GM23338 (cell line): Measurements from ENCODE around the gene CPLANE1. TPM values are rescaled to one million over a fixed set of nuclear protein-coding genes. Genes with fewer than 3 reads are reported as not detected.

Source experiments
- ATAC-seq: fragments of 200-7000 bp; cut with Tn5 transposase; 3 replicates; pipeline ENCODE4 v1.9.1; 2020
- DNase-seq: peaks from one replicate; pipeline ENCODE4 v3.0.0-alpha.2; 2015; ENCODE audit warnings: low spot score
- H2AFZ ChIP-seq: fragments of 200-600 bp; sonication (generic); 2 replicates; pipeline ENCODE4 v1.8.0; 2016; ENCODE audit warnings: antibody characterized with exemption, mild to moderate bottlenecking, moderate library complexity
- H3F3A ChIP-seq: fragments of 200-600 bp; sonication (generic); replicated peaks from 2 replicates; pipeline ENCODE4 v1.8.0; 2017; ENCODE audit warnings: antibody characterized with exemption, mixed run types, low read depth
- H3K27ac ChIP-seq: fragments of 200-600 bp; sonication (generic); 2 replicates; pipeline ENCODE4 v1.6.1; 2016; ENCODE audit warnings: low read depth
- H3K27me3 ChIP-seq: fragments of 200-600 bp; sonication (generic); 2 replicates; pipeline ENCODE4 v1.8.0; 2016; ENCODE audit warnings: mild to moderate bottlenecking, mixed run types, moderate library complexity; ENCODE audit not compliant: insufficient read depth
- H3K36me3 ChIP-seq: fragments of 200-600 bp; sonication (generic); 2 replicates; pipeline ENCODE4 v1.8.0; 2016; ENCODE audit warnings: mild to moderate bottlenecking; ENCODE audit not compliant: insufficient read depth
- H3K4me1 ChIP-seq: fragments of 200-600 bp; sonication (generic); 2 replicates; pipeline ENCODE4 v1.8.0; 2016; ENCODE audit warnings: mild to moderate bottlenecking, moderate library complexity; ENCODE audit not compliant: insufficient read depth
- H3K4me2 ChIP-seq: fragments of 200-600 bp; sonication (generic); 2 replicates; pipeline ENCODE4 v1.7.1; 2017; ENCODE audit warnings: mixed run types
- H3K4me3 ChIP-seq: fragments of 200-600 bp; sonication (generic); 2 replicates; pipeline ENCODE4 v1.6.1; 2016; ENCODE audit warnings: mixed run types
- H3K79me2 ChIP-seq: fragments of 200-600 bp; sonication (generic); replicated peaks from 2 replicates; pipeline ENCODE4 v1.8.0; 2017; ENCODE audit warnings: mild to moderate bottlenecking; ENCODE audit not compliant: insufficient read depth
- H3K9me2 ChIP-seq: fragments of 200-600 bp; sonication (generic); 2 replicates; pipeline ENCODE4 v1.8.0; 2017; ENCODE audit not compliant: insufficient read depth
- H4K20me1 ChIP-seq: fragments of 200-600 bp; sonication (generic); replicated peaks from 2 replicates; pipeline ENCODE4 v1.8.0; 2017; ENCODE audit warnings: mild to moderate bottlenecking; ENCODE audit not compliant: insufficient read depth
- H3K27ac Mint-ChIP-seq: 2 replicates; pipeline ENCODE4 v1.8.0; 2020; ENCODE audit warnings: inconsistent platforms, mild to moderate bottlenecking, moderate library complexity, mixed read lengths
- H3K27me3 Mint-ChIP-seq: 3 replicates; pipeline ENCODE4 v1.8.0; 2022; ENCODE audit warnings: low read depth, mild to moderate bottlenecking, moderate library complexity, mixed read lengths, inconsistent platforms; ENCODE audit not compliant: insufficient read depth, poor library complexity
- H3K36me3 Mint-ChIP-seq: 3 replicates; pipeline ENCODE4 v1.8.0; 2021; ENCODE audit warnings: low read depth, mild to moderate bottlenecking, inconsistent platforms, moderate library complexity, mixed read lengths
- H3K4me1 Mint-ChIP-seq: 3 replicates; pipeline ENCODE4 v1.8.0; 2020; ENCODE audit warnings: mild to moderate bottlenecking, inconsistent platforms, mixed read lengths
- H3K4me3 Mint-ChIP-seq: 3 replicates; pipeline ENCODE4 v1.8.0; 2021; ENCODE audit warnings: moderate library complexity, mild to moderate bottlenecking, inconsistent platforms, mixed read lengths
- H3K9me3 Mint-ChIP-seq: 3 replicates; pipeline ENCODE4 v1.8.0; 2020; ENCODE audit warnings: moderate library complexity, mild to moderate bottlenecking, inconsistent platforms, mixed read lengths
- ETS1 ChIP-seq: IDR thresholded peaks from 2 replicates; pipeline ENCODE4 v1.6.1; 2016; ENCODE audit warnings: antibody characterized with exemption
- EZH2 ChIP-seq: fragments of 200-600 bp; sonication (generic); IDR thresholded peaks from one replicate; pipeline ENCODE4 v1.8.0; 2017; ENCODE audit warnings: antibody characterized with exemption, mild to moderate bottlenecking, low read depth; ENCODE audit not compliant: unreplicated experiment
- EZH2phosphoT487 ChIP-seq: fragments of 200-600 bp; sonication (generic); IDR thresholded peaks from one replicate; pipeline ENCODE4 v1.8.1; 2018; ENCODE audit warnings: antibody characterized with exemption; ENCODE audit not compliant: unreplicated experiment
- JUNB ChIP-seq: IDR thresholded peaks from one replicate; pipeline ENCODE4 v1.6.1; 2016; ENCODE audit warnings: antibody characterized with exemption; ENCODE audit not compliant: unreplicated experiment
- REST ChIP-seq: IDR thresholded peaks from one replicate; pipeline ENCODE4 v1.6.1; 2018; ENCODE audit warnings: antibody characterized with exemption; ENCODE audit not compliant: unreplicated experiment
- ZNF331 ChIP-seq: fragments of 250-450 bp; sonication (Bioruptor Pico); IDR thresholded peaks from 2 replicates; pipeline ENCODE4 v1.5.0; 2020; ENCODE audit warnings: low read depth, mild to moderate bottlenecking, moderate library complexity
- ZNF462 ChIP-seq: fragments of 250-450 bp; sonication (Bioruptor Pico); IDR thresholded peaks from 2 replicates; pipeline ENCODE4 v1.5.0; 2020; ENCODE audit warnings: mild to moderate bottlenecking, moderate library complexity
- polyA plus RNA-seq: library from polyadenylated mRNA; unstranded; fragments of >200 nt; fragmentation: Nextera tagmentation; extraction: Ambion mirVana; gene quantifications from 2 replicates; pipeline ENCODE4 v1.2.1, GENCODE V29; 2016
- total RNA-seq: library from RNA; depleted of rRNA; stranded (reverse); fragments of >200 nt; shearing (Covaris generic); gene quantifications from 2 replicates; pipeline ENCODE4 v1.2.3, GENCODE V29; 2014

Gene CPLANE1
- total and polyA plus RNA-seq, 2 experiments from 2014 or later: 5.1 to 8.3 TPM

GRCh38 chr5:37217976-37218375, 31.2 kb downstream of the CPLANE1 start:
- Mint-ChIP-seq H3K4me1 (no peaks in the 10 kb centered on the region), H3K36me3 (no peaks in the 10 kb centered on the region), H3K4me3 (no peak overlapping the region), H3K27ac (no peak overlapping the region), H3K9me3 (no peaks in the 10 kb centered on the region), H3K27me3 (no peaks in the 10 kb centered on the region)
- Histone ChIP-seq H3K4me2 (no peak overlapping the region), H3F3A (no peaks in the 10 kb centered on the region), H3K4me3 (no peak overlapping the region), H3K79me2 (no peaks in the 10 kb centered on the region), H3K27ac (no peak overlapping the region), H3K4me1 (no peaks in the 10 kb centered on the region), H3K27me3 (no peaks in the 10 kb centered on the region), H4K20me1 (no peaks in the 10 kb centered on the region), H3K9me2 (no peaks in the 10 kb centered on the region), H3K36me3 (no peaks in the 10 kb centered on the region; the same call in 1 of the 2 replicates), H2AFZ (no peak overlapping the region)
- DNase-seq: no peak
- no peak for TF ChIP-seq JUNB
- TF ChIP-seq EZH2: no peak
- TF ChIP-seq ZNF462 (CRISPR knock-in tag): no peak
- ATAC-seq: no peak

GRCh38 chr5:37214550-37214949, 34.6 kb downstream of the CPLANE1 start:
- DNase-seq (no peak), ATAC-seq (no peak)
- Histone ChIP-seq H3K4me3 (no peak overlapping the region), H3K79me2 (no peaks in the 10 kb centered on the region), H4K20me1 (no peaks in the 10 kb centered on the region), H3K27me3 (no peaks in the 10 kb centered on the region), H2AFZ (no peak overlapping the region), H3F3A (no peaks in the 10 kb centered on the region), H3K9me2 (no peaks in the 10 kb centered on the region), H3K4me1 (peaks cover 5% of the 10 kb centered on the region; the same call in 1 of the 2 replicates), H3K36me3 (no peaks in the 10 kb centered on the region; the same call in 1 of the 2 replicates), H3K4me2 (no peak overlapping the region), H3K27ac (no peak overlapping the region)
- TF ChIP-seq EZH2 (no peak), EZH2phosphoT487 (no peak), REST (no peak), ETS1 (no peak), JUNB (no peak), ZNF331 (CRISPR knock-in tag) (no peak)
- Mint-ChIP-seq H3K9me3 (no peaks in the 10 kb centered on the region), H3K4me3 (no peak overlapping the region), H3K27ac (no peak overlapping the region), H3K4me1 (peaks cover 7% of the 10 kb centered on the region), H3K36me3 (no peaks in the 10 kb centered on the region), H3K27me3 (no peaks in the 10 kb centered on the region)
